ENCODE measurements around the gene LAGE3.

Gene LAGE3, protein sequence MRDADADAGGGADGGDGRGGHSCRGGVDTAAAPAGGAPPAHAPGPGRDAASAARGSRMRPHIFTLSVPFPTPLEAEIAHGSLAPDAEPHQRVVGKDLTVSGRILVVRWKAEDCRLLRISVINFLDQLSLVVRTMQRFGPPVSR

GRCh38 chrX:154478728-154479622 is at the start of gene LAGE3:
Gene LAGE3, minus strand, starts transcription at chrX:154479281. Its CDS starts 366 bp downstream, at chrX:154478915.
- peak; percentile 89 for DNase-seq (ENCODE audit: low read depth)

DNA sequence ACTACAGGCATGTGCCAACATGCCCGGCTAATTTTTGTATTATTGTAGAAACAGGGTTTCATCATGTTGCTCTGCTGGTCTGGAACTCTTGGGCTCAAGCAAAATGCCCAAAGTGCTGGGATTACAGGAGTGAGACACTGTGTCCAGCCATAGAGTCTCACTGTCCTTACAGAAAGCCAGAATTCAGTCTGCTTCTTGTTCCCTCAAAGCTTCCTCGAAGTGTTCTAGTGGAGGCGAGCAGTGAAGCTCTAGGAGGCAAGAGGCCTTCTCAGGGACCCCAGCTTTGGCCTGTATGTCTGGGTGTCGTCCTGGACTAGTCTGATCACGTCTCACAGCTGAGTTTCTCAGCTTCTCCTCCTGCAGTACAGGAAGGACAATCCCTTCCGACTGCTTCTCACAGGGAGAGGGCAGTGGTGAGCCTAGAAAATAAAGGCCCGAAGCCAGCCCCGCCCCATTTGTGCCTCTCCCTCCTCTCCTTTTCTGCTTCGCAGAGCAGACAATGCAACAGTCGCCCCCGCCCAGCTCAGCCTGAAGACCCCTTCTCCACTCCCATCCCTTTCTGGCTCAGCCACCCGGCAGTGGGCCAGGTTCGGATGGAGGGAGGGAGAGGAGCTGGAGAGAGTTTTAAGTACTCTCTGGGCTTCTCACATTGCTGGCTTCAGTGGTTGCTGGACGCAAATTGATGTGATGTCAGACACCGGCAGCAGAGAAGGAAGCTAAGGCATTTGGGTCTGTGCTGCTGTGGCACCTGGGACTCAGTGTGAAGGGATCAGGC is 48.0 kb upstream of the LAGE3 start:
- DNase-seq (ENCODE audit: low read depth): peak; percentile 78

DNA sequence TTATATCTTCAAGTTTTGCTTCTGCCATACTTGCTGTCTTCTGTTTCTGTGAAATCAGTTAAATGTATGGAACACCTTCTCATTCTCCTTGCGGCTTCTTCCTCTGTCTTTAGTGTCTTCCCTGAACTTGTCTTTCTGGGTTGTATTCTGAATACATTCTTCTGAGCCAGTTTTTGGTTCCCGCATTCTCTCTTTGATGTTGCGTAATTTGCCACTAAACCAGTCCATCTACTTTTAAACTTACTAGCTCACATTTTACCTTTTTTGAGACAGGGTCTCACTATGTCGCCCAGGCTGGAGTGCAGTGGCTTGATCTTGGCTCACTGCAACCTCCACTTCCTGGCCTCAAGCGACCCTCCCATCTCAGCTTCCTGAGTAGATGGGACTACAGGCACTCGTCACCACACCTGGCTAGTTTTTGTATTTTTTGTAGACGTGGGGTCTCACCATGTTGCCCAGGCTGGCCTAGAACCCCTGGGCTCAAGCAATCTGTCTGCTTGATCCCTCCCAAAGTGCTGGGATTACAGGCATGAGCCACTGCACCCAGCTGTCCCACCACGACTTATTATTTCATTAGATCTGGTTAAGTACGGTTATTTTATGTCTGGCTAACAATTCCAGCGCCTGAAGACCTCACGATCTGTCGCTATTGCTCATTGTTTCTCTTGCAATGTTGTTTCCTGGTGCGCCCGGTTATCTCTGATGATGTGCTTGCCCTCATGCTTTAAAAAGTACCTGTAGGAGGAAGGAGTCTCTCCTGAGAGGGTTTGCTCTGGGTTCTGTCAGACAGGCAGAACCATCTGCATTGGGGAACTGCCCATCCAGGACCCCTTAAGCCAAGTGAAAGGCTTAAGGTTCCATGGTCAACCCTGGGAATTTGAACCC is 46.8 kb upstream of the LAGE3 start:
- DNase-seq (ENCODE audit: low read depth): no peak

GRCh38 chrX:154519389-154519788 is 40.3 kb upstream of the LAGE3 start:
- DNase-seq (ENCODE audit: low read depth): no peak

DNA sequence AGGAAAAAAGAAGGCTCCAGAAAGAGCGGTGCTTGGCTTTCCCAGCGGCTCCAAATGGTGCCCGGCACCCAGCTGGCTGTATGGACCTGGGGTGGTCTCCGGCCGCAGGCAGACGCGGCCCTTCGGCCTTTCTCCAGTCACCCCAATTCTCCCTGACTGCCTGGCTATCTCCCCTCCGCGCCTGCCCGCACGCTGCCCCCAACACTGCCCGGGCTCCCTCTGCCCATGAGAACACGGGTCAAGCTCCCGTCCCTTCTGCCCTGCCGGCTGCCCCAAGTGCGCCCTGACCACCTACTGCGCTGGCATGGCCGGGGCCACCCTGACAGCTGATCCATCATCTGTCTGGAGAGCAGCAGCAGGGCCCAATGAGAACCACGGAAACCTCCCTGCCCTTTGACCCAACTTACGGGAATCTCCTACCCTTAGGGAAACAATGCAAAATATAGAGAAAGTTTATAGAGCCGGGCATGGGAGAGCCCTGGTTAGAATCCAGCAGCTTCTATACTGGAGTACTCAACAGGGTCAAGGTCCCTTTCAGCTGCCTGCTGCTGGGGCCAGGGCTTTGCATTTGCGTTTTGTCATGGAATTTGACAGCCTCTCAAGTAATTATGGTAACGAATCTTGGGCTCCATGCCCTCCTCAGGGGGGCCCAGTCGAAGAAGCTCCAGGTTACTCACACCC is 38.2 kb upstream of the LAGE3 start:
- DNase-seq (ENCODE audit: low read depth): no peak

- DNase-seq (ENCODE audit: low read depth): peak; percentile 71
Observed at GRCh38 chrX:154516656-154517100, 37.6 kb upstream of the LAGE3 start.

- peak; percentile 86 for DNase-seq (ENCODE audit: low read depth)
Observed at GRCh38 chrX:154515966-154516655, 37.0 kb upstream of the LAGE3 start, which contains the start of gene FAM3A. Gene FAM3A, minus strand, starts transcription at chrX:154516232. Its CDS starts 460 bp downstream, at chrX:154515772.

DNA sequence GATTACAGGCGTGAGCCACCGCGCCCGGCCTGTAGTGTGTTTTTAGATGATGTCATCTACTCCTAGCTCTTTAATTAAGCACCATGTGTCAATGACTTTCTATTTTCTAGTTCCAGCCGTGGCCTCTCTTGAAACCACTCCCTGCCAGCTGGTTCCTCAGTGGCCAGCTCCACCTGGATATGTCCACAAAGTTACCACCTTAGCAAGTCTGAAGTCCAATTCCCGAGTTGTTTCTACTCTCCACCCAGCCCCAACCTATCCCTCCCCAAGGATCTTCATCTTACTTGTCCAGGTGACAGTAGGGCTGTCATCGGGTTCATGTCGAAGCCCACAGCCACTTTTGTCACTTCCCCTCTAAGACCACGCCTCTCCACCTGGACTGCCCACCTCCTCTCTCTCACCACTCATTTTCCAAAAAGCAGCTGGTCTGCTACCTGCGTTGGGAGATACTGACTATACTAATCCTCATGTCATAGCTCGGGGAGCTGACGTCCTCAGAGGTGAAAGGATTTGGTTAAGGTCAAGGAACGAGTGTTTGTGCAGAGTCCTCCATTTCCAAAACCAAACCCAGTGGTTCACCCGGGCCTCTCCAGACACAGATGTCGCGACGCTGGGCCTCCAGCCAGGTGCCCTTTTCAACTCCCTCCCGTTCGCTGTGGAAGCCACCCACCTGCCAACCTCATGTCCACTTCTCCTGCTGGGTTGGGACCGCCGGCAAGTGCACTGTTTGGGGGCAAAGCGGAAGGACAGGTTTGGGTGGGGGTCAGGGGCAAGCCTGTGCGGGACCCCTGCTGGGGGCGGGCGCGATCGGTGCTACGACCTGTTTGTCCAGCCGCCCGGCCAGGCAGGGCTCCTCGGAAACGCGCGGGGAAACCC is 36.2 kb upstream of the LAGE3 start:
- DNase-seq (ENCODE audit: low read depth): no peak

- DNase-seq (ENCODE audit: low read depth): no peak
Observed at GRCh38 chrX:154513716-154514115, 34.6 kb upstream of the LAGE3 start.

DNA sequence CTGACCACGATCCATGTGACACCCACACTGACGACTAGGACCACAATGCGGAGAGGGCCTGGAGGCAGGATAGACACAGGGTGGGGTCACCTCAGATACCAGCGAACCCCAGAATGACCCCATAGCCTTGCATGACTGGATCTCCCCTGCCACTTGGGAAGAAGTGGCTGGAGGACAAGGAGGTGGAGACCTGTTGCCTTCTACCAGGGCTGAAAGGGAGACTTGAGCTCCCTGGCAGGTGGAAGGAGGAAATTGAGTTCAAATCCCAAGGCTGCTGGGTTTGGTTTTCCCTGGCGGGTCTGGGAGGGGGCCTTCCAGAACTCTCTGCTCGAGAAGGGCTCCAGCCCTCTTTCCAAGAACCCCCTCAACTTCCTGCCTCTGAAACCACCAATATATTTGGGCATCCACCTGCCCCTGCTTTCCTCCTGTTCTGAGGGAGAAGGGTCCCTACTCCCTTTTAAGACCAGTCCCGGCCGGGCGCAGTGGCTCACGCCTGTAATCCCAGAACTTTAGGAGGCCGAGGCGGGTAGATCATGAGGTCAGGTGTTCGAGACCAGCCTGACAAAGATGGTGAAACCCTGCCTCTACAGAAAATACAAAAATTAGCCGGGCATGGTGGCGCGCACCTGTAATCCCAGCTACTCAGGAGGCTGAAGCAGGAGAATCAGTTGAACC is 33.9 kb upstream of the LAGE3 start:
- no peak for DNase-seq (ENCODE audit: low read depth)

DNA sequence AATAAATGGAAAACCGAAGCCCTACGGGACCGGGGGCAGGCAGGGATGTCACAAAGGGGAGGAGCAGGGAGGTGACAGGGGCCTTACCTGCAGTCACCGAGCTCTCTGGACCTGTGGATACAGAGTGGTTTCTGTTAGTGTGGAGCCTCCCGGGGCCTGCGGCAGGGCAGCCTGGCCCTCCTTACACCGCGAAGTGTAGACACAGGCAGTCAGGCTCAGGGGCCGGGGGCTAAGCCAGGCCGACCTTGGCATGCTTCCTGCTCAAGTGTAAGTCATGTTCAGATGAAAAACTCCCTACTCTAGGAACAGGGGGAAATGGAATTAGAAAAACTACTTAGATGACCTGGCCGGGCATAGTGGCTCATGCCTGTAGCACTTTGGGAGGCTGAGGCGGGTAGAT is 32.7 kb upstream of the LAGE3 start:
- no peak for DNase-seq (ENCODE audit: low read depth)

DNA sequence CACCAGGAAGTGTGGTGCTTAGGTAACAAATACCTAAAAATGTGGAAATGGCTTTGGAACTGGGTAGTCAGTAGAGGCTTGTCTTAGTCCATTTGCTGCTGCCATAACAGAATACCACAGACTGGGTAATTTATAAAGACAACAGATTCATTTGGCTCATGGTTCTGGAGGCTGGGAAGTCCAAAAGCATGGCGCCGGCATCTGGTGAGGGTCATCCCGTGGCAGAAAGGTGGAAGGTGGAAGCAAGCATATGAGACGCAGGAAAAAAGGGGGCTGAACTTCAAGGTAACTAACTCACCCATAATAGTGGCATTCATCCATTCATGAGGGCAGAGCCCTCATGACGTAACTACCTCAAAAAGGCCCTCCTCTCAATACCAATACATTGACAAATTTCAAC is 30.4 kb upstream of the LAGE3 start:
- DNase-seq (ENCODE audit: low read depth): no peak

GRCh38 chrX:154508384-154508745 is 29.3 kb upstream of the LAGE3 start:
- DNase-seq (ENCODE audit: low read depth): no peak

DNA sequence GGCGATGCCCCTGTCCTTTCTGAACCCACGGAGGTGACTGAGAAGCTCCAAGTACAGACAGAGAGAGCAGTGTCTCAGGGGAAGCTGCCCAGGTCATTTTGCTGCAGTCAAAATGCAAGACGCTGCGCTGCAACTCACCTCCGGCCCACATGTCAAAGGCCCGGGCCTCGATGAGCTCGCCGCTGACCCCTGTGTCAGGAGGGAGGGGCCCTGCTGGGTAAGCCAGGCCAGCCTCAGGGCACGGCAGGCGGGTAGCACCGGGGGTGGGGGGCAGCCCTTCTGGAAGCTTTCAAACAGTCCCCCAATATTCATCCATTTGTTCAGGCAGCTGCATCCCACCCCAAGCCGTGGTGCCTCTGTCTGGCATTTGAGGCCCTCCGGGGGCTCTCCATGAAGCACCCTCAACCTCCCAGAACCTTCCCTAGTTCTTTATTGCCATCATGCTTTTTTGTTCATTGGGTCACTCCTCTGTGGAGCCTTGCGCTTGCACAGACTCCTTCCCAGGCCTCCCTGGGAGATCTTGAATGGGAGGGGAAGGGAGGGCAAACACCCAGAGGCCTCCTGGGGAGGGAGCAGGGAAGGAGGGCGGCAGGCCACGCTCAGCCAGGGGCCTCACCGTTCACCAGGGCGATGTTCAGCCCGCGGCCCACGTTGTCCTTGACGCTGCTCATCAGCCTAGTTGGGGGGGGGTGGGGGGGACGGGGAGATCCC is 28.7 kb upstream of the LAGE3 start:
- DNase-seq (ENCODE audit: low read depth): no peak

DNA sequence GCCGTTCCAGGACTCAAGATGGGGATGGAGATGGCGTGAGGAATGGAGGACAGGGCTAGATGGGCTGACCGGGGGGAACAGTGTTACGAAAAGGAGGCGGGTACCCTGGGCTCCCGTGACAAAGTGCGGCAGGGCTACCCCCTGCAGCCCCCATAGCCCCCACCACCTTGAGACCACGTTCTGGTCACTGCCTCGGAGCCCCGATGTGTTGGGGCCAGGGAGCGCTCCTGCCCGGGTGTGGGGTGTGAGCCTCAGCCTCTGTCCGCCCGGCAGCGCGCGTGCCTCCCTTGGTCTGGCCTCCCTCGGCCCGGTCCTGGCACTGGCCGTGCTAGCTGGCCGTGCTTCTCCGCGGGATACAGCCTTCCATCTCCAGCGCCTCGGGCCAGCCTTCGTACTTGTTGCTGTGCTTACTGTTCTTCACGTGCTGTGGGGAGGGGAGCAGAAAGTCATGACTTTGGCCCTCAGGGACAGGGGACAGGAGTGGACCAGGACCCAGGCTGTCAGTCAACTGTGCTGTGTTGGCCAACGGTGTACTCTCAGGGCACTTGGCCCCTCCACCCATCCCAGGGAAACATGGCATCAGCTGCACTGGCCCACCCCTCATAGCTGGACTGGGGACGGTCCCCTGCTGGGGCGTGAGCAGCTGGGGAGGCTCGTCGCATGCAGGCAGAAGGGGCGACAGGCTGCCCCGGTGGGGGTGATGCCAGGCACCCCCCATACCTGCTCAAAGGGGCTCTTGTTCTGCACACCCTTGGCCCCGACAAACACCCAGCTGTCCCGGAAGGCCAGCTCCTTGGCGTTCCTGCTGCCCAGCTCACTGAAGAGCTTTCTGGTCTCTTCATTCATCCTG is 27.6 kb upstream of the LAGE3 start:
- no peak for DNase-seq (ENCODE audit: low read depth)

GRCh38 chrX:154505734-154506133 is 26.7 kb upstream of the LAGE3 start:
- DNase-seq (ENCODE audit: low read depth): peak; percentile 68

GRCh38 chrX:154502989-154503388 is 23.9 kb upstream of the LAGE3 start:
- DNase-seq (ENCODE audit: low read depth): no peak

Data from iris pigment epithelial cell (primary cell).